CD1c-positive myeloid dendritic cell (primary cell): ENCODE data around the gene CEMIP2.

ENCODE experiments used
- DNase-seq: peaks from one replicate; pipeline ENCODE4 v3.0.0-alpha.2; 2016; ENCODE audit errors: extremely low spot score

Gene CEMIP2

GRCh38 chr9:71769175-71770161 is 1.2 kb upstream of the CEMIP2 start:
- peak; percentile 49 for DNase-seq

GRCh38 chr9:71767776-71768321 is 464 bp downstream of the CEMIP2 start:
- DNase-seq = no peak

GRCh38 chr9:71767163-71767775 is 1.0 kb downstream of the CEMIP2 start:
- no peak for DNase-seq

DNA sequence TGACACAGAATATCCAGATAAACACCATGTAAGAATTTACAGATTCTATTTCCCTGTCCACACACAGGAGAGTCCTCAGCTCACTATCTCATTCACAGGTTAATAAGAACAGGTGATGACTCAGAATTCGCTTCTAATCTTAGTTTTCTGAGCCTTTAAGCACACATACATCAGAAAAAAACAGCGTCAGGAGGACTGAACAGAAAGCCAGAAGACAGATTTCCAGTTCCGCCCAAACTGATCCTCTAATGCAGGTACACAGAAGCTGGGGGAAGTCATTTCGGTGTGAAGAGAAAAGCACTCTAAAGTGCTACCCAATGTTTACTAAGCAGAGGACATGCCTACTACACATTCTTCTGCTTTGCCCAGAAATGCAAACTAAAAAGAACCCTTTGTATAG is 1.6 kb downstream of the CEMIP2 start:
- DNase-seq = no peak

DNA sequence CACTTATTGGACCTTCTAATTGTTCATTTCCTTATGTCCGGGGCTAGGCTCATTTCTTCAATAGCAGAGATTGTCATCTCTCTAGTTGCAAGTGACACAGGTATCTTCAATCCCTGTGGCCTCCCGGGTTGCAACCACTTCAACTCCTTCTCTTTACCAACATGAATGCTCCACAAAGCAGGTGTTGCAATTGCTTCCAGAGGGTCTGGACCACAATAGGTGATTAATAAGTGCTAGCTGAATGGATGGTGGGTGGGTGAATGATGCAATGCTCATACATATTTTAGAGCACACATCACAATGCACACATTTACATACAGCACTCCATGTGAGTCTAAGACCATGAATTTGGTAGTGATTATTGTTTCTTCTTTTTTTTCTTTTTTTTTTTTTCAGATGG is 2.6 kb downstream of the CEMIP2 start:
- no peak for DNase-seq

DNA sequence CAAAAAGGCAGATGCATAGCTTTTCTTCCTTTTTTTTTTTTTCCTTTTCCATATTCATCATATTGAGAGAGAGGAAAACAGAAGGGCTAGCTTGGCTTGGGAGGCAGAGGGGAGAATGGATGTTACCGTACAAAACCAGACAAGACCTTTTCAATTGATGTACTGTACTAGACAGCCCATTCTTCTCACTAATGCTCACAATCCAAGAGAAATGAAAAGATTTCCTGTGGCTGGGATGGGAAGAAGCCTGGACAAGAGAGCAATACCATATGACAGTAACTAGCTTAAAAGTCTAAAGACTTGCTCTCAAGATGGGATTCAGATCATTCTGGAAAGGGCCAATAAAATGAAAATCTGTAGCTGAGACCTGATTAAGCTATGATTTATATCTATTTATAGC is 3.4 kb downstream of the CEMIP2 start:
- no peak for DNase-seq

GRCh38 chr9:71764463-71764862 is 3.9 kb downstream of the CEMIP2 start:
- DNase-seq = no peak

DNA sequence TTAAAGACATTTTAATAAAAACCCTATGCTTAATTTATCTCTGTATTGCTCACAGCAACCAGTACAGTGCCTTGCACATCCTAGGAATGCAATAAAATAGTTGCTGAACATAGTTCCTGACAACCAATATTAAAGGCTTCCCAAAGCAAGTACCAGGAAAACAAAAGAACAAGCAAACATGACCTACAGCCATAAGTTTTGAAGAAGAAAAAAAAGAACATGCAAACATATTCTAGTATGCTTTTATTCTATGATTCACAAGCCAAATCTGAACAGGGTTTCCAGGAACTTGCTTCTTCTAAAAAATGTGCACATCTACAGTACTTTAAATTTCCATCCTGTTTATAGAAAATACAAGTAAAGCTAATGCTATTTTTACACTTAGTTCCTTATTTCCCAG is 4.5 kb downstream of the CEMIP2 start:
- DNase-seq = peak; percentile 47

GRCh38 chr9:71762900-71763653 is 5.2 kb downstream of the CEMIP2 start:
- no peak for DNase-seq

- no peak for DNase-seq
Measured at GRCh38 chr9:71761938-71762353, 6.4 kb downstream of the CEMIP2 start.

DNA sequence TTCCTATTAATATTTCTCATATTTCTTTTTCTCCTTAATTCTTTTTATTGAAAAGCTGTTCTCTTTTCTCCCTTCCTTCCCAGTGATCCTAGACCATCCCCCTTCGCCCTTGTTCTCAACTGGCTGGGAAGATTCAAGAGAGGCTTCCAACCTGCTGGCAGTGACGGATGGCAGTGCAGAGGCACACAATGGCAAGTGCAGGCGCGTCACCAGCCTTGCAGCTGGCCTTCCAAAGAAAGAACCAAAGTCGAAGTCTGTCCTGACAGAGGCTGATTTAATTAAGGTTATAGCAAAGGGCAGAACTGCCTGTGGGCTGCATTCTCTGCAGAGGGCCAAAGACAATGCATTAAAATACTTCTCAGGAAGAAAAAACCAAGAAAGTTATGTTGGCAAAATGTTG is 7.4 kb downstream of the CEMIP2 start:
- DNase-seq = no peak

DNA sequence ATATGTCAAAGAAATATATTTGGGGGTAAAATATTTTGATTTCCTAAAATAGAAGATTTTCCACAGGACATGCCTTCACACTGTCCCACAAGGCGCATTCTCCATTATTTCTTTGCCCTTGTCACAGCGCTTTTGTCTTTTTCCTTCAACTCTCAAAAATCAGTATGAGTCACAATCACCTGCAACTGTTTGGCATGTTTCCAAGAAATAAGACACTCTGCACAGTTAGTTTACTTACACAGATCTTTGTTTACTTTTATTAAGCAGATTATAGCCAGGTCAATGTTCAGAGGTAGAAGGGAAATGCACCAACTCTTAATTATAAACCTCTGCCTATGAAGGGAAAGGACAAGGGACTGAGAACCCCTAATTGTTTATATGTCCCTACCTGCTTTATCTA is 9.5 kb downstream of the CEMIP2 start:
- DNase-seq = no peak

GRCh38 chr9:71758277-71758676 is 10.0 kb downstream of the CEMIP2 start:
- no peak for DNase-seq

GRCh38 chr9:71756753-71757152 is 11.6 kb downstream of the CEMIP2 start:
- DNase-seq = no peak

DNA sequence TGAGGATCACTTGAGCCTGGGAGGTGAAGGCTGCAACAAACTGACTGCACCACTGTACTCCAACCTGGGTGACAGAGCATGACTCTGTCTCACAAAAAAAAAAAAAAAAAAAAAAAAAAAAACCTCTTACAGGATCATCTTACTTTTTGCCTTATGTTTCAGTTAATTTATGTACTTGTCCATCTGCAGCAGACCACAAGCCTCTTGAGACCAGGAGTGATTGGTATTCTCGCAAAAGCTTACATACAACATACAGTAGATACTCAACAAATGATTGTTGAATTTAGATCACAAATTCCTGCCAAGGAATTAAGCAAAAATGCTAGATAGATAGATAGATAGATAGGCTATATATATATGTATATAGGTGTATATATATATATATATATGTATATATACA is 12.4 kb downstream of the CEMIP2 start:
- no peak for DNase-seq

DNA sequence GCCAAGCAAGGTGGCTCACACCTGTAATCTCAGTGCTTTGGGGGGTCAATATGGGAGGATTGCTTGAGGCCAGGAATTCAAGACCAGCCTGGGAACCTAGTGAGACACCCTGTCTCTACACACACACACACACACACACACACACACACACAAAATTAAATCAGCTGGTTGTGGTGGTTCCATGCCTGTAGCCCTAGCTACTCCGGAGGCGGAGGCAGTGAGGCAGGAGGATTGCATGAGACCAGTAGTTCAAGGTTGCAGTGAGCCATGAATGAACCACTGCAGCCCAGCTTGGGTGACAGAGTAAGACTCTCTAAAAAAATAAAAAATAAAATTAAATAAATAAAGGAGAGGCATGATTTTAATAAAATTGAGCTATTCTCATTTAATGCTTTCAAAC is 13.1 kb downstream of the CEMIP2 start:
- DNase-seq = no peak

- no peak for DNase-seq
Measured at GRCh38 chr9:71754151-71754550, 14.2 kb downstream of the CEMIP2 start.

DNA sequence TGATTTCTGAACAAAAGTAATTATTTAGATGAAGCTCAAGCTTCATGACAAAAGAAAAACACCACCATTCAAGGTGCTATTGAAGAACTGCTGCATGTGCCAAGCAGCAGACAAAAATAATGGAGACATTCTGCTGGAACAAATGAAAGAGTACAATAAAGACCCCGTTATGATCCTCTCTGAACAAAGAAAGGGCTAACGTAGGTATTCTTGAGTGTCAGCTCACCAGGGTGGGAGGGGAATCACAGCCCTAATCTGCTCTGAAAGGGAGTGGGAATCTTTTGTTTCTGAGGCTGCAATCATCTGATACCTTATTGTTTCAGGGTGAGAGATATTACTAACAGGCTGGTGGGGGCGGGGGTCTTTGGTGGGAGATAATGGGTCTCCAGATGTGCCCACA is 15.4 kb downstream of the CEMIP2 start:
- DNase-seq = no peak

DNA sequence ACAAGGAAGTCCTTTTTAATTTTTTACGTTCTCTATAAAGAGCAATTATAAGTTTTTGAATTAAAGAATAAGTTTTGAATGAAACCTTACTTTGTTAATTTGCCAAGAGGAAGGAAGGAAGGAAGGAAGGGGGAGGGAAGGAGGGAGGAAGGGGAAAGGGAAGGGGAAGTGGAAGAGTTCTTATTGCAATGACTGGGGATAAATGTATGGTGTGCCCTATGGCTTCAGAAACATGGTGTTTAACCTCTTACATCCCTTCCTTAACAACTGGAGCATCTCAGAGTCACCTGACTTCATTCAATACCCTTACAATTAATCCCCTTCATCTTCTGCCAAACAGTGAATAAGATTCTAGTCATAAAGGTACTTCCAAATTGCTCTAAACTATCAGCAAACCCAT is 16.0 kb downstream of the CEMIP2 start:
- no peak for DNase-seq

DNA sequence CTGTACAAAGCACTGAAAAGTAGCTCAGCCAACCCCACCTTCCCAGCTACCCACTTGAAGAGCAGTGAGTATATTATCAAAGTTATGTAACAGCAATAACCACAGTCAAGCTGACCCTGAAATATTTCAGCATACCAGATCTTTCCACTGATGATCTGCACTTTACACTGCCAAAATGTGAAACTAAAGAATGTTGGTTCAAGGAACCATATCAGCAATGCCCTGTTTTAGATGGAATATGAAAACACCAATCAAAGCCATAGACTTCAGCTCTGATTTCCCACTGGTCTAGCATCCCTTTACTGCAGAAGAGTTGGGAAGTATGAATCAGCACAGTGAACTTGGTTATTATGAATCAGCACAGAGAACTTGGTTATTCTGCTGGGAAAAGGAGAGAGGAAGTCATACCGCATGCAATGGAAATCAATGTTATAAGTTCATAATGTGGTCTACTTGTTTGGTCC is 20.0 kb downstream of the CEMIP2 start:
- DNase-seq = peak; percentile 63

DNA sequence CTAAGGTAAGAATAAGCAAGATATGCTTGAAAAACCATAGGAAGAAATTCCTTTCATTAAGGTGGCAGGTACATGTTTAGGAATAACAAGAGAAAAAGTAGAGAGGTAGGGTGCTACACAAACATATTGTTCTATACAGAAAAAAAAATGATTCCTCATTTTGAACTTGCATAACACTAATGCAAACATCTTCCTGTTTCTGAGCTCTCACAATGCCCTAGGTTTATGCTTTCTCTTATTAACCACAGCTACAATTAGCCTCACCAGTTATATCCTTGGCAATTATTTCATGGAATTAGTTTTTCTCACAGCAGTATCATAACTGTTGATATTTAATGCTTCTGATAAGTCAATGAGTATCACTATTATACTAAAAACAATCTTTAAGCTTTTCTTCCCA is 20.7 kb downstream of the CEMIP2 start:
- DNase-seq = peak; percentile 61

GRCh38 chr9:71746758-71747125 is 21.6 kb downstream of the CEMIP2 start:
- peak; percentile 68 for DNase-seq
